ENCODE results near the gene SYNE3. TPM values are rescaled to one million over a fixed set of nuclear protein-coding genes. Genes with fewer than 3 reads are reported as not detected.

The SYNE3 gene
- total and polyA plus RNA-seq, 4 donors, result 3.0 to 61.5 (median 23.0) TPM

DNA sequence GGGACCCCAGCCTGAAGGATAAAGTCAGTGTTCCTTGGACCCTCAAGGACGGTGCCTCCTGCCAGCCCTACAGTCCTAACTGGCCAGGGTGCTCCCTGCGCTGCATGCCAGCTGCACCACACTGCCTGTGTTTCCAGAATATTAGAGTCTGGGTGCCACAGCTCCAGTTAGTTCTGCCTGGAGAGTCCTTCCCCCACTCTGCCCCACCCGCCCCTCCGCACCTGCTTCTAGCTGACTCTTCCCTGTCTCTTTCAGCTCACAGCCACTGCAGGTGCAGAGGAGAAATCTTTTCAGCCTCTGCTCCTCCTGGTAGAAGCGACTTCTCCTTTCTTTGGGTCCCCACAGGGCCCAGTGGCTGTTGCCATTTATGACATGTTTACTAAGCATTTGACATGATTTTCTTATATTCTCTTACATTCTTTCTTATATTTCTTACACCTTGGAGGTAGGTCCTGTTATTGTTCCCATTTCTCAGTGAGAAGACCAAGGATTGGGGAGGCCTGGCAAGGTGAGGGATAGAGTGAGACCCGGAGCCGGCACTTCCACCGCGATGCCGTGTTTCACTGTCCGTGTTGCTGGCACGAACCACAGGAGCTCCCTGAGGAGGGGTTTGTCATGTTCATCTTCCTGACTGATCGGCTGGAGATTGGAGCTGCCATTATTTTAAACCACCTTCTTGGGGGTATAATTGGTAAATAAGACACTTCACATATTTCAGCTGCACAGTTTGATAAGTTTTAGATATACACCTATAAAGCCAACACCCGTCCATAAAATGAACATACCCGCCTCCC is 29.4 kb downstream of the SYNE3 start:
- WGBS, 2 donors, result 91 to 93% methylated on average over 15 of the region's 15 CpGs
- Histone ChIP-seq H3K4me1 (ENCODE audit: control insufficient read depth in 1 of 2, insufficient read depth in 2 of 2, low read length in 2 of 2) (peaks cover 0 to 6% of the 10 kb centered on the region in 2 donors), H3K27me3 (ENCODE audit: control insufficient read depth in 1 of 2, insufficient read depth in 2 of 2, low read length in 1 of 2) (no peaks in the 10 kb centered on the region), H3K4me3 (ENCODE audit: low read length in 2 of 2) (no peak overlapping the region), H3K27ac (ENCODE audit: low read depth in 1 of 2, low read length in 2 of 2) (no peak overlapping the region), H3K36me3 (ENCODE audit: control insufficient read depth in 1 of 2, insufficient read depth in 2 of 2, low read length in 1 of 2) (no peaks in the 10 kb centered on the region), H3K9me3 (ENCODE audit: control insufficient read depth, low read length) (no peaks in the 10 kb centered on the region)
- intact Hi-C loops (cut with DNase I), result no loop called here
- ATAC-seq (ENCODE audit: low FRiP score), result no peak
- DNase-seq, result peak in 1 of 2 donors; percentile 36

DNA sequence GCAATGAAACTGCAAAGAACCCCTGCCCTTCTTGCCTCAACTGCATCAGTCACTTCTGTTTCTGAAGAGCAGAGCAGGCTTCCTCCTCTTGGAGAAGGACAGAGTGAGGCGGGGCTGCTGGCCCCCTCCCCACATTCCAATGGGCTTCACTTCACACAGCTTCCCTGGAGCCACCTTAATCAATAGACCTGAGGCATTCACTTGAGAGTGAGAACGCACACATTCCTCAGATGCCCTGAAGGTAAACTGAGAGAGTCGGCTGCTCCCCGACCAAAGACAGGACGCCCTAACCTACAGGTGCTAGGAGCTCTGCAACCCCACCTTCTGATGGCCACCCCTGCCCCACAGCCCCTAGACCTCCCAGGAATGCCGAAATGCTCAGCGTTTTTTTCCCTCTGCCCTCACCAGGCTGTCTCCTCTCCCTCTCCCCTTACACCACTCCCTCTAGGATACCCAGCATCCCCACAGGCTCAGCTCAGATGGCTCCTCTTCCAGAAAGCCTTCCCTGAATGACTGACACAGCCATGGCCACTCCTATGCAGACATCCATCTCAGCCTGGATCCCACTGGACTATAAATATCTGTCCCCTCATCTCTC is 31.1 kb downstream of the SYNE3 start:
- ATAC-seq (ENCODE audit: low FRiP score) (no peak), DNase-seq (peak in 1 of 2 donors; percentile 28)
- no peak overlapping the region for H3K4me3 ChIP-seq (ENCODE audit: low read length in 2 of 2)
- peaks cover 0 to 6% of the 10 kb centered on the region in 2 donors for H3K4me1 ChIP-seq (ENCODE audit: control insufficient read depth in 1 of 2, insufficient read depth in 2 of 2, low read length in 2 of 2)
- H3K27me3 ChIP-seq (ENCODE audit: control insufficient read depth in 1 of 2, insufficient read depth in 2 of 2, low read length in 1 of 2), result no peaks in the 10 kb centered on the region
- H3K36me3 ChIP-seq (ENCODE audit: control insufficient read depth in 1 of 2, insufficient read depth in 2 of 2, low read length in 1 of 2), result no peaks in the 10 kb centered on the region
- WGBS, 2 donors, result 89 to 91% methylated on average over 7 of the region's 7 CpGs
- H3K27ac ChIP-seq (ENCODE audit: low read depth in 1 of 2, low read length in 2 of 2), result no peak overlapping the region
- intact Hi-C loops (cut with DNase I), result no loop called here
- H3K9me3 ChIP-seq (ENCODE audit: control insufficient read depth, low read length), result no peaks in the 10 kb centered on the region

DNA sequence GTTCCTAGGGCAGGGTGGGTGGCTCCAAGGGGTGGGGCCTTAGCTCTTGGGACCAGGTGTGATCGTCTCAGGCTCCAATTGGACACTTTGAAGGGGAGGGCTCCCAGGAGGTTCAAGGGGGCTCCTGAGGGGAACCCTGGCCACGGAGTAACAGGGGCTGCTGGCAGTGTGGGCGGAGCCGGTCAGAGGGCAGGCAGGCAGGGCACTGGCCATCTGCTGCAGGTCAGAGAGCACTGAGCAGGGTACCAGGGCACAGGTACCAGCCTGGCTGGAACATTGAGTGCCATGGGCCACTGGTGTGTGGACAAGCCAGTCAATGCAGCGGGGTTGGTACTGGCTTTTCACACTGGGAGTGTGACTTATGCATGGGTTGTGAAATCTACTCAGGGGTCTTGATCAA is 32.2 kb downstream of the SYNE3 start:
- no peak overlapping the region for H3K4me3 ChIP-seq (ENCODE audit: low read length in 2 of 2)
- WGBS, 2 donors, result 91 to 94% methylated on average over 5 of the region's 5 CpGs
- no peaks in the 10 kb centered on the region for H3K9me3 ChIP-seq (ENCODE audit: control insufficient read depth, low read length)
- H3K27ac ChIP-seq (ENCODE audit: low read depth in 1 of 2, low read length in 2 of 2), result peak overlapping the region in 1 of 2 donors; percentile 48
- intact Hi-C loops (cut with DNase I), result loop anchor here (5.0 kb wide), 2 partner anchors 33 to 42 kb away; partner anchors contain the start of gene SYNE3 (in 2 of the 2)
- no peaks in the 10 kb centered on the region for H3K36me3 ChIP-seq (ENCODE audit: control insufficient read depth in 1 of 2, insufficient read depth in 2 of 2, low read length in 1 of 2)
- H3K4me1 ChIP-seq (ENCODE audit: control insufficient read depth in 1 of 2, insufficient read depth in 2 of 2, low read length in 2 of 2), result peaks cover 0 to 6% of the 10 kb centered on the region in 2 donors
- no peaks in the 10 kb centered on the region for H3K27me3 ChIP-seq (ENCODE audit: control insufficient read depth in 1 of 2, insufficient read depth in 2 of 2, low read length in 1 of 2)
- ATAC-seq (ENCODE audit: low FRiP score) (no peak), DNase-seq (peak in 1 of 2 donors; percentile 64)

DNA sequence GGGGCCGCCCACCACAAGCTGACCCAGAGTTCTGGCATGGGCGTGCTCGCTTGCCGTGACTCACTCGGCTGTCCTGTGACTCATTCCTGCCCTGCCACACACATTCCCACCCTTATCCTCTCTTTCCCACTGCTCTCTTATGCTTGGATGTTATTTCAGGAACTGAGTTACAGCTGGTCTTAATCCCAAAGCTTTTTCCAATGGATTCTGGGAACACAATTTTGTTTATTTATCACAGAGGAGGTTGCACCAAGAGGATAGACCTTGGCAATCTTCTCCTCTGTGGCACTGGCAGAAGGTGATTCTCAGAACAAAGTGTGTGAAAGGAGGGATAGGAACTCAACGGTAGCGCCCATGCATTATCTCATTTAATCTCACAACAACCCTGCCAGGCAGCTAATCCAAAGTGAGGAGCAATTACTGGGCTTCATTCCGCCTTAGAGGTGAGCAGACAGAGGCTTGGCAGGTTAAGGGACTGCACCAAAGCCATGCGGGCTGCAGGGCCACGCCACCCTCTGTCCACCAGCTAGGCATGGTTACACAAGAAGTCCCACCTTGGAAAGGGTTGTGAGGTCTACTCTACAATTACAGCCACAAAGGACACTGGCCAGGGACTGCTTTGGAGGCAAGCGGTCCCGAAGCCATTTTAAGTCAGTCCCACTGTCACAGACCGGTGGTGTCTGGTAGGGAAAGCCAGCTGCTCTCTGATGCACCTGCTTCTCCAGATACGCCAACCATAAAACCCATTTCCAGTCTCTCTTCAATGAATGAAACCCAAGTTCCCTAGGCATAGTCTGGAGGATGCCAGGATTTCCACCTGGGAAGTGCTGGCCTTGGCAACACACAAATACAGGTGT is 32.9 kb downstream of the SYNE3 start:
- Histone ChIP-seq H3K9me3 (ENCODE audit: control insufficient read depth, low read length) (no peaks in the 10 kb centered on the region), H3K27ac (ENCODE audit: low read depth in 1 of 2, low read length in 2 of 2) (peak overlapping the region; percentile 48 to 58), H3K27me3 (ENCODE audit: control insufficient read depth in 1 of 2, insufficient read depth in 2 of 2, low read length in 1 of 2) (no peaks in the 10 kb centered on the region), H3K4me1 (ENCODE audit: control insufficient read depth in 1 of 2, insufficient read depth in 2 of 2, low read length in 2 of 2) (peaks cover 0 to 6% of the 10 kb centered on the region in 2 donors), H3K36me3 (ENCODE audit: control insufficient read depth in 1 of 2, insufficient read depth in 2 of 2, low read length in 1 of 2) (no peaks in the 10 kb centered on the region), H3K4me3 (ENCODE audit: low read length in 2 of 2) (no peak overlapping the region)
- WGBS, 2 donors, result 35 to 40% methylated on average over 14 of the region's 14 CpGs
- intact Hi-C loops (cut with DNase I), result loop anchor here (5.0 kb wide), 2 partner anchors 34 to 41 kb away; partner anchors contain the start of gene SYNE3 (in 2 of the 2)
- DNase-seq, result peak; percentile 91 to 94
- ATAC-seq (ENCODE audit: low FRiP score), result peak; percentile 90

DNA sequence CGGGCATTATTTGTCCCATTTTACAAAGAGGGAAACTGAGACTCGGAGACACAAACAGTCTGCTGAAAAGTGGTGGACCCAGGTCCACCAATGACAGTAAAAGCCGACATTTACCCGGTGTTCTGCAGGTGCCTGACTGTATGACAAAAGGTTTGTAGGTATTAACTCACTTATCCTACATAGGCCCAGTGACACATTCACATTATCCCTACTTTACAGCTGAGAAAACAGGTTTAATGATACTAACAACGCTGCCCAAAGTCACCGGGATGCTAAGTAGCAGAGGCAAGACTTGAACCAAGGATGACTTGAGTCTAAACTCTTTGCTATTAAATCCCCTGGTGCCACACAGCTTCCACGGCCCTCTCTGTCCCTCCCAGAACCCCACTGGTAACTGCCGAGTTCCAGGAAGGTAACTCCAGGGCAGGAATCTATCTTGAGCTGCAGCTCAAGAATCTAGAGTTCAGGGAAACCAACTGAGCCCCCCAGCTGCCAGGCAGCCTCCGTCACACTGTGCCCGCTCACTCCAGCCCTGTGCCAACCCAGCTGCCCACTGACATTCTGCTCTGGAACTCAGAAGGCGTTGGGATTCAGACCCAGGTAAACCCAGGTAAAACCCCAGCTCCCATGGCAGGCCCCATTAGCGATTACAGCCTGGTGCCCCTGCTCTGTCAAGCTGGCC is 33.7 kb downstream of the SYNE3 start:
- Histone ChIP-seq H3K27ac (ENCODE audit: low read depth in 1 of 2, low read length in 2 of 2) (peak overlapping the region; percentile 39 to 58), H3K4me3 (ENCODE audit: low read length in 2 of 2) (no peak overlapping the region), H3K27me3 (ENCODE audit: control insufficient read depth in 1 of 2, insufficient read depth in 2 of 2, low read length in 1 of 2) (no peaks in the 10 kb centered on the region), H3K9me3 (ENCODE audit: control insufficient read depth, low read length) (no peaks in the 10 kb centered on the region), H3K36me3 (ENCODE audit: control insufficient read depth in 1 of 2, insufficient read depth in 2 of 2, low read length in 1 of 2) (no peaks in the 10 kb centered on the region), H3K4me1 (ENCODE audit: control insufficient read depth in 1 of 2, insufficient read depth in 2 of 2, low read length in 2 of 2) (peaks cover 0 to 6% of the 10 kb centered on the region in 2 donors)
- DNase-seq, result no peak
- WGBS, 2 donors, result 40 to 43% methylated on average over 12 of the region's 12 CpGs
- intact Hi-C loops (cut with DNase I), result loop anchor here (5.0 kb wide), 2 partner anchors 35 to 40 kb away; partner anchors contain the start of gene SYNE3 (in 2 of the 2)
- ATAC-seq (ENCODE audit: low FRiP score), result no peak

DNA sequence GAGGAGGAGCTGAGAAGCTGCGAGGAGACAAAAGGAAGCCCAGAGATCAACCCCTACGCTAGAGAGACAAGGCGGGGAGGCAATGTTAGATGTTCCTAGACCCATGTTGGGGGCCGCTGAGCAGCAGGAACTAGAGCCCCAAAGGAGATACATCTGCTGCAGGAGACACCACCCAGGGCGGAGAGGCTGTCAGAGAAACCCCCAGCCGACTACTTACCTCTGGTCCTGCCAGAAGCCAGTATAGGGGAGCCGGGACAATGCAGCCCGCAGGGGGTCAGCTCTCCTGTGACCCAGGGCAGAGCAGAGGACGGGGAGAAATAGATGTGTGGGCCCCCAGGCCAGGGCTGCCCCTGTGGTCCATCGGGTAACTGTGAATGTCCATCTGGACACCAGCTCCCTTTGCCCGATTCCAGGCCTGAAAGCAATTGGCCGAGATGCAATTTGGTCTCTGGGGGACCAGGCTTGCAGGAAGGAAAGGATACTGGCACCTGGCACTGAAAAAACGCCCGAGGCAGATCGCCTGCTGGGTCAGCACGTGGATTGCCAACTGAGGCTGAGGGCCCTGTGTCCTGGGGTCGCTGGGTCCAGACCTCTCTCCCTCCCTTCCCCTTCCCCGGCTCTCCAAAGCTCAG is 34.9 kb downstream of the SYNE3 start:
- no peak overlapping the region for H3K4me3 ChIP-seq (ENCODE audit: low read length in 2 of 2)
- no peak for ATAC-seq (ENCODE audit: low FRiP score)
- no peaks in the 10 kb centered on the region for H3K9me3 ChIP-seq (ENCODE audit: control insufficient read depth, low read length)
- H3K27me3 ChIP-seq (ENCODE audit: control insufficient read depth in 1 of 2, insufficient read depth in 2 of 2, low read length in 1 of 2), result no peaks in the 10 kb centered on the region
- H3K27ac ChIP-seq (ENCODE audit: low read depth in 1 of 2, low read length in 2 of 2), result no peak overlapping the region
- WGBS, 2 donors, result 58 to 64% methylated on average over 18 of the region's 18 CpGs
- H3K4me1 ChIP-seq (ENCODE audit: control insufficient read depth in 1 of 2, insufficient read depth in 2 of 2, low read length in 2 of 2), result peaks cover 0 to 6% of the 10 kb centered on the region in 2 donors
- no peaks in the 10 kb centered on the region for H3K36me3 ChIP-seq (ENCODE audit: control insufficient read depth in 1 of 2, insufficient read depth in 2 of 2, low read length in 1 of 2)
- DNase-seq, result peak in 1 of 2 donors; percentile 61
- intact Hi-C loops (cut with DNase I), result loop anchor here (5.0 kb wide), 2 partner anchors 36 to 39 kb away; partner anchors contain the start of gene SYNE3 (in 2 of the 2)

DNA sequence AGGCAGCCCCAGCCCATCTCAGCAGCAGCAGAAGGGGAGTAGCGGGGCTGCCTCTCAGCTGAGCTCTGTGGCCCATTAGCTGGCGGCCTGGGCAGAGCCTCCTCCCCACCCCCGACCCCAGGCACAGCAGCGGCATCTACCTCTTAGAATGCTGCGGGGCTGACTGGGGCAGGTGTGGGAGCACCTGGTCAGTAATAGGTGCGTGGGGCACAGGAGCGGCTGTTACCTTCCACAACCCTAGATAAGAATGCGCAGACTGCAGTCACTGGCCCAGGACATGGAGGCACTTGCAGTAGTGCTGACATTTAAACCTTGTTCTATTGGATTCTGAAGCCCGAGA is 35.6 kb downstream of the SYNE3 start:
- intact Hi-C loops (cut with DNase I), result loop anchor here (5.0 kb wide), 2 partner anchors 36 to 39 kb away; partner anchors contain the start of gene SYNE3 (in 2 of the 2)
- ATAC-seq (ENCODE audit: low FRiP score), result no peak
- H3K27me3 ChIP-seq (ENCODE audit: control insufficient read depth in 1 of 2, insufficient read depth in 2 of 2, low read length in 1 of 2), result no peaks in the 10 kb centered on the region
- H3K27ac ChIP-seq (ENCODE audit: low read depth in 1 of 2, low read length in 2 of 2), result no peak overlapping the region
- no peaks in the 10 kb centered on the region for H3K9me3 ChIP-seq (ENCODE audit: control insufficient read depth, low read length)
- 94% methylated on average over 9 of the region's 9 CpGs for WGBS, 2 donors
- H3K4me3 ChIP-seq (ENCODE audit: low read length in 2 of 2), result no peak overlapping the region
- no peaks in the 10 kb centered on the region for H3K36me3 ChIP-seq (ENCODE audit: control insufficient read depth in 1 of 2, insufficient read depth in 2 of 2, low read length in 1 of 2)
- peak in 1 of 2 donors; percentile 68 for DNase-seq
- peaks cover 0 to 6% of the 10 kb centered on the region in 2 donors for H3K4me1 ChIP-seq (ENCODE audit: control insufficient read depth in 1 of 2, insufficient read depth in 2 of 2, low read length in 2 of 2)
